ENCODE data around the gene YBEY. TPM values are rescaled to one million over a fixed set of nuclear protein-coding genes. Genes with fewer than 3 reads are reported as not detected.
A peak's percentile ranks its signal among the peaks of the same experiment; 100 is the strongest.

YBEY gene
- total and polyA plus RNA-seq, 2 of the 8 experiments (the other 6 are each of a cell fraction or from before 2014, with no cell fraction given) = 26.9 to 31.9 TPM

DNA sequence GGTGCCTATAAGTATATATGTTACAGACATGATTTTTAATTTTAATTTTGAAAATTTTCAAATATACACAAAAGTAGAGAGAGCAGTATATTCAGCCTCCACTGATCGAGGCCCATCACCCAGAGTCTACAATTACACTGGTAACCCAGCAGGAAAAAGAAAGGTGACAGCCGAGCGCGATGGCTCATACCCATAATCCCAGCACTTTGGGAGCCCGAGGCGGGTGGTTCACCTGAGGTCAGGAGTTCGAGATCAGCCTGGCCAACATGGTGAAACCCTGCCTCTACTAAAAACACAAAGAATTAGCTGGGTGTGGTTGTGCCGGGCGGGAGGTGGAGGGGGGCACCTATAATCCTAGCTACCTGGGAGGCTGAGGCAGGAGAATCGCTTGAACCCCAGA, 1.4 kb downstream of the YBEY start:
- DNase-seq (ENCODE audit: low read depth in 1 of 2, low spot score in 2 of 2) (no peak), FAIRE-seq (no peak)
- no peak overlapping the region for H3K56ac ChIP-seq (replicated peaks; ENCODE audit: insufficient read length, low read depth, low read length)
- H3K36me3 ChIP-seq (ENCODE audit: control insufficient read depth in 2 of 4, insufficient read depth in 4 of 4, low read length in 3 of 4) = peaks cover 3 to 26% (median 11%) of the 10 kb centered on the region in 4 experiments; a peak in 6 of 8 replicates
- H3K79me1 ChIP-seq (ENCODE audit: low read depth, low read length) = peaks cover 13% of the 10 kb centered on the region
- no peak overlapping the region for H2BK120ac ChIP-seq (replicated peaks; ENCODE audit: low read depth, low read length)
- 93% methylated on average over 10 of the region's 10 CpGs; no CpG with 5 or more reads in 1 of the 2 experiments for WGBS, 2 experiments (ENCODE audit: extremely low coverage in 1 of 2, insufficient coverage in 1 of 2, insufficient read length in 1 of 2, insufficient replicate concordance in 2 of 2, low coverage in 1 of 2, low lambda C conversion rate in 2 of 2, missing lambda C conversion rate in 1 of 2)
- H2BK20ac ChIP-seq (ENCODE audit: low read length) = no peak overlapping the region
- H3K27ac ChIP-seq (ENCODE audit: low read depth, low read length) = no peak overlapping the region
- no peak overlapping the region for H3K9ac ChIP-seq (replicated peaks in 1 of 4; ENCODE audit: extremely low read depth in 1 of 4, low read depth in 3 of 4, low read length in 3 of 4)
- ChIA-PET POLR2A (ENCODE audit: partially characterized antibody) (interaction anchor here (1.2 kb wide), 1 partner anchor 10 kb away, joined by 7 read pairs; no protein-coding TSS in a partner anchor), CTCF (ENCODE audit: partially characterized antibody) (no interaction called here)
- H2BK15ac ChIP-seq (ENCODE audit: low read length) = no peak overlapping the region
- peak overlapping the region; percentile 62 to 71; a peak in 2 of 4 replicates for H3K4me2 ChIP-seq (ENCODE audit: insufficient read depth in 1 of 2, low read depth in 2 of 2, low read length in 2 of 2)
- peaks cover 4% of the 10 kb centered on the region for H3K23me2 ChIP-seq (ENCODE audit: low read depth, low read length)
- no peak overlapping the region for H3K18ac ChIP-seq (ENCODE audit: extremely low read depth, low read length)
- peaks cover 5 to 12% of the 10 kb centered on the region in 2 experiments for H4K20me1 ChIP-seq (replicated peaks in 1 of 2; ENCODE audit: control insufficient read depth in 1 of 2, insufficient read depth in 2 of 2, low read length in 2 of 2)
- H3K4ac ChIP-seq (replicated peaks; ENCODE audit: insufficient read length, low read depth, low read length) = no peak overlapping the region
- H2BK12ac ChIP-seq (ENCODE audit: low read depth, low read length) = no peak overlapping the region
- peaks cover 3 to 9% (median 4%) of the 10 kb centered on the region in 4 experiments; a peak in 5 of 7 replicates for H3K4me1 ChIP-seq (replicated peaks in 1 of 4; ENCODE audit: control insufficient read depth in 3 of 4, insufficient read depth in 4 of 4, low read length in 3 of 4)
- no peak for TF ChIP-seq BCL11A (IDR thresholded peaks at IDR 0.05; ENCODE audit: low read depth in 2 of 2, low read length in 2 of 2)
- no peak for TF ChIP-seq EGR1 (IDR thresholded peaks at IDR 0.05; ENCODE audit: borderline replicate concordance, low read depth, low read length)
- TF ChIP-seq, protein P1, sequence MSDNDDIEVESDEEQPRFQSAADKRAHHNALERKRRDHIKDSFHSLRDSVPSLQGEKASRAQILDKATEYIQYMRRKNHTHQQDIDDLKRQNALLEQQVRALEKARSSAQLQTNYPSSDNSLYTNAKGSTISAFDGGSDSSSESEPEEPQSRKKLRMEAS (IDR thresholded peaks at IDR 0.05) = no peak
- TF ChIP-seq TAF7 (optimal IDR thresholded peaks at IDR 0.05; ENCODE audit: borderline replicate concordance, low read depth, low read length) = no peak
- no peak for TF ChIP-seq SP2 (IDR thresholded peaks at IDR 0.05; ENCODE audit: low read length)
- no peak for TF ChIP-seq KDM5A (IDR thresholded peaks at IDR 0.05; ENCODE audit: low read length)
- TF ChIP-seq BACH1 (IDR thresholded peaks at IDR 0.05; ENCODE audit: low read length) = no peak
- no peak for TF ChIP-seq SP1 (IDR thresholded peaks at IDR 0.05; ENCODE audit: low read depth, low read length)
- TF ChIP-seq JUND (IDR thresholded peaks at IDR 0.05; ENCODE audit: low read length) = no peak
- no peak for TF ChIP-seq CBX5 (IDR thresholded peaks at IDR 0.05; ENCODE audit: low read depth, low read length)
- H2AK5ac ChIP-seq (ENCODE audit: low read depth, low read length) = no peak overlapping the region
- H3K9me3 ChIP-seq (ENCODE audit: insufficient read depth in 2 of 2, low read depth in 1 of 2, low read length in 1 of 2) = no peaks in the 10 kb centered on the region
- no peak overlapping the region for H4K91ac ChIP-seq (replicated peaks; ENCODE audit: insufficient read length, low read length)
- H3K27me3 ChIP-seq (replicated peaks in 1 of 4; ENCODE audit: control insufficient read depth in 3 of 4, extremely low read depth in 1 of 4, insufficient read depth in 3 of 4, low read length in 3 of 4) = no peaks in the 10 kb centered on the region
- no peak overlapping the region for H4K8ac ChIP-seq (ENCODE audit: extremely low read depth, insufficient read depth, low read length)
- H3K79me2 ChIP-seq (ENCODE audit: control insufficient read depth in 1 of 2, insufficient read depth in 2 of 2, low read length in 2 of 2) = peaks cover 14 to 34% of the 10 kb centered on the region in 2 experiments
- no peak overlapping the region for H3K14ac ChIP-seq (ENCODE audit: insufficient read length)
- H4K5ac ChIP-seq (ENCODE audit: insufficient read length, low read depth, low read length) = no peak overlapping the region
- H2BK5ac ChIP-seq (ENCODE audit: low read depth, low read length) = no peak overlapping the region
- no peak overlapping the region for H2AFZ ChIP-seq (ENCODE audit: low read length)
- H3K23ac ChIP-seq (ENCODE audit: insufficient read length) = no peak overlapping the region
- peak overlapping the region; percentile 55 to 90 (median 74); a peak in 6 of 8 replicates for H3K4me3 ChIP-seq (ENCODE audit: extremely low read depth in 1 of 4, insufficient read depth in 2 of 4, low read depth in 3 of 4, low read length in 4 of 4)

Measured in H1 (cell line).